ENCODE measurements around the gene HSD17B1. TPM values are rescaled to one million over a fixed set of nuclear protein-coding genes. Genes with fewer than 3 reads are reported as not detected.
A peak's percentile ranks its signal among the peaks of the same experiment; 100 is the strongest.

Gene HSD17B1
- total and polyA plus RNA-seq, 2 of the 13 experiments (the other 11 are each of a cell fraction or from before 2014, with no cell fraction given) = 0.54 to 0.93 TPM

- TF ChIP-seq ZNF691 (CRISPR knock-in tag; IDR thresholded peaks at IDR 0.05; ENCODE audit: borderline replicate concordance, low read depth) (no peak), LCORL (IDR thresholded peaks at IDR 0.05) (peak; percentile 27; the same call in 1 of the 2 replicates), LCORL (CRISPR knock-in tag; IDR thresholded peaks at IDR 0.05) (peak; percentile 98), ZNF296 (CRISPR knock-in tag; conservative IDR thresholded peaks at IDR 0.05) (peak; percentile 2; the same call in 1 of the 2 replicates), YEATS2 (CRISPR knock-in tag; IDR thresholded peaks at IDR 0.05; ENCODE audit: borderline replicate concordance) (peak; percentile 74; the same call in 1 of the 2 replicates), ZSCAN9 (CRISPR knock-in tag; IDR thresholded peaks at IDR 0.05; ENCODE audit: borderline replicate concordance) (peak; percentile 69; the same call in 1 of the 2 replicates), NCOA1 (CRISPR knock-in tag; IDR thresholded peaks at IDR 0.05) (0 out of 2 replicates have a peak, but pooled peaks have one; percentile 36), JUNB (CRISPR knock-in tag; IDR thresholded peaks at IDR 0.05; ENCODE audit: borderline replicate concordance) (no peak), IKZF5 (CRISPR knock-in tag; IDR thresholded peaks at IDR 0.05) (peak; percentile 85), ZNF567 (CRISPR knock-in tag; IDR thresholded peaks at IDR 0.05; ENCODE audit: borderline replicate concordance) (0 out of 2 replicates have a peak, but pooled peaks have one; percentile 61), TERF1 (CRISPR knock-in tag; IDR thresholded peaks at IDR 0.05) (no peak), ZNF790 (CRISPR knock-in tag; IDR thresholded peaks at IDR 0.05; ENCODE audit: borderline replicate concordance) (no peak), ZNF17 (CRISPR knock-in tag; IDR thresholded peaks at IDR 0.05) (no peak), ZNF597 (CRISPR knock-in tag; IDR thresholded peaks at IDR 0.05) (no peak), RFXANK (CRISPR knock-in tag; IDR thresholded peaks at IDR 0.05) (peak; percentile 27; the same call in 1 of the 2 replicates), TBX2 (CRISPR knock-in tag; IDR thresholded peaks at IDR 0.05; ENCODE audit: borderline replicate concordance) (peak; percentile 35; the same call in 1 of the 2 replicates), FOSL1 (CRISPR knock-in tag; IDR thresholded peaks at IDR 0.05; ENCODE audit: borderline replicate concordance) (no peak), PAWR (CRISPR knock-in tag; IDR thresholded peaks at IDR 0.05; ENCODE audit: borderline replicate concordance) (no peak), TOPORS (CRISPR knock-in tag; IDR thresholded peaks at IDR 0.05) (peak; percentile 84), ASH2L (IDR thresholded peaks at IDR 0.05; ENCODE audit: insufficient read length, low read depth, low read length) (peak; percentile 57), ZNF235 (CRISPR knock-in tag; IDR thresholded peaks at IDR 0.05; ENCODE audit: borderline replicate concordance) (no peak), AGO2 (optimal IDR thresholded peaks at IDR 0.05; ENCODE audit: low read depth, low read length) (peak; percentile 58), PAX8 (CRISPR knock-in tag; IDR thresholded peaks at IDR 0.05; ENCODE audit: borderline replicate concordance) (no peak), HDAC6 (IDR thresholded peaks at IDR 0.05; ENCODE audit: low read depth, low read length) (no peak), ZNF343 (CRISPR knock-in tag; IDR thresholded peaks at IDR 0.05) (peak; percentile 89; the same call in 1 of the 2 replicates), NFIC (IDR thresholded peaks at IDR 0.05; ENCODE audit: low read length) (no peak), ZNF143 (CRISPR knock-in tag; IDR thresholded peaks at IDR 0.05) (no peak)
These were observed 16.2 kb upstream of the HSD17B1 start (continued) for GRCh38 chr17:42536372-42537155.
